Measurements from ENCODE around the gene GPC6.

The GPC6 gene

DNA sequence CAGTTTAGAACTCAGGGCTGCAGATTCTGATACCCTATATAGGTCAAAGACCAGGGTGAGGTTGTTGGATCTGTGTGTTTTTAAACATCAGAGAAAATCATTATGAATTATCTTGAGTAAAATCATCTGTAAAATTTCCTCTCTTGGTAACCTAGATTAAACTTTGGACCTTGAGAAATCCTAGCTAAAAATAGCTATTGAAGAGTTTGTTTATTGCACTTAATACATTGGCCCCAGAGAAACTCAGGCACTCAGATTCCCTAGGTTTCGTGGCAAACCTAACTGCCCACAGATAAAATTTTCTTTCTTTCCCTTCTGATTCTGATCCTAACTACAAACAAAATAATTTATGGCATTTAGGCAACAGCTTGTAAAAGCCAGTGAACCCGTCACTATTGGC lies 102.3 kb downstream of the GPC6 start:
- no peak for TF ChIP-seq CTCF (IDR thresholded peaks at IDR 0.05; ENCODE audit: borderline replicate concordance, insufficient read depth, low read depth, low read length)
- no peak overlapping the region for H3K4me3 ChIP-seq (ENCODE audit: low read depth, low read length)

DNA sequence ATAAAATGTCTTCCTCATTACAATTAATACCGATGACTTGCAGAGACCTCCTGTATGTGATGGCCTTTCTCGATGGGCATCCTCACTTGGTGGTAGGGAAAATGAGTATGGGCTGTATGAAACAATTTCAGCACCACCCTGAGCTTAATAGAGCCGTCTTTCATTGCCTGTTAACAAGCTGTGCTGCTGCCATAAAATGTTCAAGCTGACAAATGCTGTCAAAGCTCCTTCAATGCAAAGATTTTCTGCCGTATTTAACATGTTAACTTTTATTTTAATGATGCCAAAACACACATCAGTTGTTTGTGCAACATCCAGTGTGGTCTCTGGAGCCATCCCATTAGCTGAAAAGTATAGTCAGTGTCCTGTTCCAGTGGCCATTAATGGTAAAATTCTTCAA lies 110.1 kb downstream of the GPC6 start:
- TF ChIP-seq CTCF (IDR thresholded peaks at IDR 0.05; ENCODE audit: borderline replicate concordance, insufficient read depth, low read depth, low read length), result no peak
- no peak overlapping the region for H3K4me3 ChIP-seq (ENCODE audit: low read depth, low read length)

DNA sequence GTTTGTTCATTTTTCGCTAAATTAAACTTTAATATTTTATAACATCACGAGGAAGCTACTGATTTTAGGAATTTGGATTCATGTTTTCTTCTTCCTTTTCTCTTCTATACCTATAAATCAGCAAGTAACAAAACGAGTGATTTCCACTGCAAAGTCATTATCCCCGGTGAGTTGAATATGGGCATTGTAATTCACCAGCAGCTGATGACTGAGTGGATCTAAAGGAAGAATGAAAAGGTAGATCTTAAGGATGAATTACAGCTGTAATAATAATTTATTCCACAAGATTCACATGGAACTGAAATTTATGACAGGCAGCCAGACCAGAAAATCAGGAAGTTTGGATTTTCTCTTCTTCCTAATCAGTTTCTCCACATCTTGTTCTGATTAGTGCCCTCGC lies 111.4 kb downstream of the GPC6 start:
- no peak for TF ChIP-seq CTCF (IDR thresholded peaks at IDR 0.05; ENCODE audit: borderline replicate concordance, insufficient read depth, low read depth, low read length)

GRCh38 chr13:93338906-93339305 lies 112.3 kb downstream of the GPC6 start:
- TF ChIP-seq CTCF (IDR thresholded peaks at IDR 0.05; ENCODE audit: borderline replicate concordance, insufficient read depth, low read depth, low read length), result no peak
- no peak overlapping the region for H3K4me3 ChIP-seq (ENCODE audit: low read depth, low read length)

More for the DNA sequence above, 111.4 kb downstream of the GPC6 start:
- no peak overlapping the region for H3K4me3 ChIP-seq (ENCODE audit: low read depth, low read length)

GRCh38 chr13:93339550-93339949 lies 112.9 kb downstream of the GPC6 start:
- no peak overlapping the region for H3K4me3 ChIP-seq (ENCODE audit: low read depth, low read length)
- no peak for TF ChIP-seq CTCF (IDR thresholded peaks at IDR 0.05; ENCODE audit: borderline replicate concordance, insufficient read depth, low read depth, low read length)

DNA sequence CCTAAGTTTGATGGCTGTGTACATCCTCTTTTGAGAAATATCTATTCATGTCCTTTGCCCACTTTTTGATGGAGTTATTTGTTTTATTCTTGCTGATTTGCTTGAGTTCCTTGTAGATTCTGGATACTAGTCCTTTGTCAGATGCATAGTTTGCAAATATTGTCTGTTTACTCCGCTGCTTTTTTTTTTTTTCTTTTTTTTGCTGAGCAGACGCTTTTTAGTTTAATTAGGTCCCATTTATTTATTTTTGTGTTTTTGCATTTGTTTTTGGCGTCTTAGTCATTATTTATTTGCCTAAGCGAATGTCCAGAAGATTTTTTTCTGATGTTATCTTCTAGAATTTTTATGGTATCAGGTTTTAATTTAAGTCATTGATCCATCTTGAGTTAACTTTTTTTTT lies 114.9 kb downstream of the GPC6 start:
- TF ChIP-seq CTCF (IDR thresholded peaks at IDR 0.05; ENCODE audit: borderline replicate concordance, insufficient read depth, low read depth, low read length), result no peak
- H3K4me3 ChIP-seq (ENCODE audit: low read depth, low read length), result no peak overlapping the region

DNA sequence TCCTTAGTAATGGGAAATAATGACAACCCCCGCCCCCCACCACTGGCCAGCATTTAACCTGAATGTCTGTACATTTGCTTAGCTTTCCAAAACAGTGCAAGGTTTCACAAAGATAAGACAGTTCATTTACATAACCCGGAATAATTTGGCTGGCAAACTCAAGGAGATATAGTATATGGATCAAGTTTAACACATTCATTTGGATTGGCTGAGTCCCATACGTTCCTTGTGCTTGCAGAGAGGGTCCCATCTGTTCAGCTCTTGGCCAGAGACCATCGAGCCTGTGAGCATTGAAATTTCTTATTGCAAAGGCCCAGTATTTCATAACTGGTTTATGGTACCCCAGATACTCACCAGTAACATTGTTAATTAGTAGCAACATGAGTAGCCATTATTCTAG lies 116.5 kb downstream of the GPC6 start:
- no peak overlapping the region for H3K4me3 ChIP-seq (ENCODE audit: low read depth, low read length)
- no peak for TF ChIP-seq CTCF (IDR thresholded peaks at IDR 0.05; ENCODE audit: borderline replicate concordance, insufficient read depth, low read depth, low read length)

All from GM12875 (cell line).